Endometrial microvascular endothelial cells (primary cell): ENCODE measurements around the gene AVP. TPM values are rescaled to one million over a fixed set of nuclear protein-coding genes. Genes with fewer than 3 reads are reported as not detected.
"Not testable (repeated sequence)": the region's sequence is repeated elsewhere in the genome, so short reads cannot be mapped to it uniquely, and the experiment has no call there.

Source experiments
- in situ Hi-C: cut with HindIII; loops from 2 replicates; pipeline ENCODE4 v1.10.0; 2017; ENCODE audit warnings: low sequenced_read_pairs, low pct_unique_long_range_greater_than_20kb; ENCODE audit errors: inconsistent ontology term
- total RNA-seq: library from RNA; depleted of rRNA; stranded (reverse); fragments of >200 nt; gene quantifications from one replicate; pipeline ENCODE4 v1.2.3, GENCODE V29; 2015; ENCODE audit errors: inconsistent ontology term

The AVP gene, protein sequence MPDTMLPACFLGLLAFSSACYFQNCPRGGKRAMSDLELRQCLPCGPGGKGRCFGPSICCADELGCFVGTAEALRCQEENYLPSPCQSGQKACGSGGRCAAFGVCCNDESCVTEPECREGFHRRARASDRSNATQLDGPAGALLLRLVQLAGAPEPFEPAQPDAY
- not detected for total RNA-seq

DNA sequence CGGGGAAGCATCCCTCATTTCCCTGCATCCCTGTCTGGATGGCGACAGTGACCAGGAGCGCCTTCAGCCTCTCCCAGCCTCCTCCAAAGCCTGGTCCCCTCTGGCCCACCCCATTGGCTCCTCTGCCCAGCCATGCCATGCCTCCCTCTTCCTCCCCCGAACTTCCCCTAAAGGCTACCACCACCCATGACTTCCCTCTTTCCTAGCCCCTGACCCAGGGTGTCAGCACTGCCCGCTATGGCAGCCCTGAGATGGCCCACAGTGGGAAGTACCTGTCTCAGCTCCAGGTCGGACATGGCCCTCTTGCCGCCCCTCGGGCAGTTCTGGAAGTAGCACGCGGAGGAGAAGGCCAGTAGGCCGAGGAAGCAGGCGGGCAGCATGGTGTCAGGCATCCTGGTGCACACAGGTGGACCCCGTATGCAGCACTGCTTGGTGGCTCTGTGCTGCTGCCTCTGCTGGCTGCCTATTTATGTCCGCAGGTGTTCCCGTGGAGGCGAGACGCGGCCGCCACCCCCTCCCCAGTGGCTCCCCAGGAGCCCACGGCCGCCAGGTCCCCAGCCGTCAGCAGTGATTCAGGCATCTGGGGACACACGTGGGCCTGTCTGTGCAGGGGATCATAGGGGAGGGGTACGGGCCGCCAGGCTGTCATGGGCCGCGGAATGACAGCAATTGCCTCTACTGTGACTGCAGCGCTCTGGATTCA is at the start of gene AVP:
AVP (minus strand) TSS at position 442 of the 703 bp plus-strand sequence; CDS start at position 392, 50 bp downstream.
- in situ Hi-C loops: no loop called here

DNA sequence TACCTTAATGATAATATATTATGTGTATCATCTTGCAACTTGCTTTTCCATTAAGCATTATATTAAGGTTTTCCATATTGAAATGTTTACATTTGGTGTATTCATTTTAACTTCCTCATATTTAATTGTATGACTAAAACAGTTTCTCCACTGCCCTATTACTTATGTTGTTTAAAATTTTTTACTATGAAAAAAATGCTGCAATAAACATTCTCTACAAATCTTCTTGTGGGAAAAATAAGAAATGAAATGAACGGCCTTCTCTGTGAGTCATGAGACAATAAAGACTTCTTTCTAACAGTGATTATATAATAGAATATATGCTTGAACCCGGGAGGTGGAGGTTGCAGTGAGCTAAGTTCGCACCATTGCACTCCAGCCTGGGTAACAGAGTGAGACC is 49.6 kb upstream of the AVP start:
- in situ Hi-C loops: no loop called here

DNA sequence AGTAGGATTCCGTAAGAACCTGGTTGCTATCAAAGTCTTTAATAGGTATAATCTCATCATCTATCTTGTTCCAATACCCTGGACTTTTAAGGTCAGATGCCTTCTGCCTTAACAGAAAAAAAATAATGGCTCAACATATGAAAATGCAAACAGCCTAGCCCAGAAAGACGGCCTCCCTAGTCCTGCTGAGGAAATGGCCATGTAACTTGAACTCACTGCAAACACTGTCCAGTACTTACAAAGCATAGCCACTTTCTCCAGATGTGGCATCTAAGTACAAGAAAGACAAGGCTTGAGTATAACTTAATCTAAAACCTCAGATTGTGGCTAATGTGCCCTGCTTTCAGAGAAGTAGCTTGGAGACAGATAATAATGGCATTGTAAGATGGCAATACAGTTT is 48.6 kb upstream of the AVP start:
- in situ Hi-C loops: no loop called here

DNA sequence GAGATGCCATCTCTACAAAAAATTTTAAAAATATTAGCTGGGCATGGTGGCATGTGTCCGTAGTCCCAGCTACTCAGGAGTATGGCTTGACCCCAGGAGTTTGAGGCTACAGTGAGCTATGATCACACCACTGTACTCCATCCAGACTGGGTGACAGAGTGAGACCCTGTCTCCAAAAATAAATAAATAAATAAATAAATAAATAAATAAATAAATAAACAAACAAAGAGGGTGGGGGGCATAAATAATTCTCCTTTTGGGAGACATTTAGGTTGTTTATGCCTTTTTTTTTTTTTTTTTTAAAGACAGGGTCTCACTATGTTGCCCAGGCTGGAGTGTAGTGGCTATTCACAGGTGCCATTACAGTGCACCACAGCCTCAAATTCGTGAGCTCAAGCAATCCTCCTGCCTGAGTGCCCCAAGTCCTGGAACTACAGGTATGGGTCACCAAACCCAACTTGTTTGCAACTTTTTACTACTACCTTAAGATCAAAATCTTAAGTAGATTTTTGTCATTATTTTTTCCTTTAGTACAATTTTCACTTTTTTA is 45.6 kb upstream of the AVP start:
- in situ Hi-C loops: no loop called here

DNA sequence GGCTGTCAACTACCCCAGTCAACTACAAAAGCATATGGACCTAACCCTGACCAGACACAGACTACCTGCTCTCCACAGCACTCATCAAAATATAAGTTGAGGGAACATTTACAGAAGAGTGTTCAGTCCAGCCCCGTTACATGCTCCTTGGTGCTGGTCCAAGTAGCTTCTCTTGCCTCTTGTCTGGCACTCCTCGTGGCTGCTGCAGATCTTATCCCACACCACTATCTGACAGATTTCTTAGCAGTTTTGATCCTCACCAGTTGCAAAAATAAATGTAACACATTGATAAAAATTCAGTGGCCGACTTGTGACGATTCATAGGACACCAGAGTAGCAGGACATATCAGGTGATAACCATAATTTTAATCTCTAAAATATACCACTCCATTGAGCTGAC is 44.6 kb upstream of the AVP start:
- in situ Hi-C loops: no loop called here

DNA sequence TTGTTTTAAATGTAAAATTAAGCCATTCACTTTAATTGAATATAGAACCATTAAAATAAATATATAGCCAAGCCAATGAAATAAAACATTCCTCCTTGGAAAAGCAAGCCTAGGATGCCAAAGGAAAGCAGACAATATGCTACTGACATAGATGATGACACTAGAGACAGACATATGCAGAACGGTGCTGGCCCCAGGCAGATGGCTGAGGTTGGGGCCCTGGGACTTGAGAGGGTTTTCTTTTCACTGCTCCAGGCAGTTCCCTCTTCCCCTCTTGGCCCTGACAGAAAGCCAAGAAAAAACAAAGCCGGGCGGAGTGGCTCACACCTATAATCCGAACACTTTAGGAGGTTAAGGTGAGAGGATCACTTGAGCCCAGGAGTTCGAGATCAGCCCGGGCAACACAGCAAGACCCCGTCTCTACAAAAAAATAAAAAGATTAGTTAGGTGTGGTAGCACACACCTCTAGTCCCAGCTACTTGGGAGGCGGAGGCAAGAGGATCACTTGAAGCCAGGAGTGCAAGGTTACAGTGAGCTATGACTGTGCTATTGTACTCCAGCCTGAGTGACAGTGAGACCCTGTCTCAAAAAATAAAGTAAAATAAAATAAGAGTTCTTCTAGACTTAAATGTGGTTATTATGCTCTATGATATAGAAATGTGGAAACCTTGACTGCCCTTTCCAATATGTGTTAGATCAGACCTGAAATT is 43.9 kb upstream of the AVP start:
- in situ Hi-C loops: no loop called here

DNA sequence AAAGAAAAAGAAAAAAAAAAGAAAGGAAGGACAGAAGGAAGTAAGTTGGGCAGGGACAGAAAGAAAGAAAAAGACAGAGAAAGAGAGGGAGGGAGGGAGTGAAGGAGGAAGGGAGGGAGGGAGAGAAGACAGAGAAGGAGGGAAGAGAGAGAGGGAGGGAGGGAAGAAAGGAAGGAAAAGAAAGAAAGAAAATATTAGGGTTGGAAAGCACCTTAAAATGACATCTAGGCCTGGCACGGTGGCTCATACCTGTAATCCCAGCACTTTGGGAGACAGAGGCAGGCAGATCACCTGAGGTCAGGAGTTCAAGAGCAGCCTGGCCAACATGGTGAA is 42.0 kb upstream of the AVP start:
- in situ Hi-C loops: no loop called here

DNA sequence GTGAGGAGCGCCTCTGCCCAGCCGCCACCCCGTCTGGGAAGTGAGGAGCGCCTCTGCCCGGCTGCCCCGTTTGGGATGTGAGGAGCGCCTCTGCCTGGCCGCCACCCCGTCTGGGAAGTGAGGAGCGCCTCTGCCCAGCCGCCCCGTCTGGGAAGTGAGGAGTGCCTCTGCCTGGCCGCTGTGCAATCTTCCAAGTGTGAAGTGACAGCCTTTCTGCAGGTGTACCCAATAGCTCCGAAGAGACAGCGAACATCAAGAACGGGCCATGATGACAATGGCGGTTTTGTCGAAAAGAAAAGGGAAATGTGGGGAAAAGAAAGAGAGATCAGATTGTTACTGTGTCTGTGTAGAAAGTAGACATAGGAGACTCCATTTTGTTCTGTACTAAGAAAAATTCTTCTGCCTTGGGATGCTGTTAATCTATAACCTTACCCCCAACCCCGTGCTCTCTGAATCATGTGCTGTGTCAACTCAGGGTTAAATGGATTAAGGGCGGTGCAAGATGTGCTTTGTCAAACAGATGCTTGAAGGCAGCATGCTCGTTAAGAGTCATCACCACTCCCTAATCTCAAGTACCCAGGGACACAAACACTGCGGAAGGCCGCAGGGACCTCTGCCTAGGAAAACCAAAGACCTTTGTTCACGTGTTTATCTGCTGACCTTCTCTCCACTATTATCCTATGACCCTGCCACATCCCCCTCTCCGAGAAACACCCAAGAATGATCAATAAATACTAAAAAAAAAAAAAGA is 41.4 kb upstream of the AVP start:
- in situ Hi-C loops: not testable (repeated sequence)

DNA sequence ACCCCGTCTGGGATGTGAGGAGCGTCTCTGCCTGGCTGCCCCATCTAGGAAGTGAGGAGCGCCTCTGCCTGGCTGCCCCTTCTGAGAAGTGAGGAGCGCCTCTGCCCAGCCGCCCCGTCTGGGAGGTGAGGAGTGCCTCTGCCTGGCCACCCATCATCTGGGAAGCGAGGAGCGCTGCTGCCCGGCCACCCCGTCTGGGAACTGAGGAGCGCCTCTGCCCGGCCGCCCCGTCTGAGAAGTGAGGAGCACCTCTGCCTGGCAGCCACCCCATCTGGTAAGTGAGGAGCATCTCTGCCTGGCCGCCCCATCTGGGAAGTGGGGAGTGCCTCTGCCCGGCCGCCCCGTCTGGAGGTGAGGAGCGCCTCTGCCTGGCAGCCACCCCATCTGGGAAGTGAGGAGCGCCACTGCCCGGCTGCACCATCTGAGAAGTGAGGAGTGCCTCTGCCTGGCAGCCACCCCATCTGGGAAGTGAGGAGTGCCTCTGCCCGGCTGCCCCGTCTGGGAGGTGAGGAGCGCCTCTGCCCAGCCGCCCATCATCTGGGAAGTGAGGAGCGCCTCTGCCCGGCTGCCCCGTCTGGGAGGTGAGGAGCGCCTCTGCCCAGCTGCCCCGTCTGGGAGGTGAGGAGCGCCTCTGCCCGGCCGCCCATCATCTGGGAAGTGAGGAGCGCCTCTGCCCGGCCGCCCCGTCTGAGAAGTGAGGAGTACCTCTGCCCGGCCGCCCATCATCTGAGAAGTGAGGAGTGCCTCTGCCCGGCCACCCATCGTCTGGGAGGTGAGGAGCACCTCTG is 40.4 kb upstream of the AVP start:
- in situ Hi-C loops: not testable (repeated sequence)

DNA sequence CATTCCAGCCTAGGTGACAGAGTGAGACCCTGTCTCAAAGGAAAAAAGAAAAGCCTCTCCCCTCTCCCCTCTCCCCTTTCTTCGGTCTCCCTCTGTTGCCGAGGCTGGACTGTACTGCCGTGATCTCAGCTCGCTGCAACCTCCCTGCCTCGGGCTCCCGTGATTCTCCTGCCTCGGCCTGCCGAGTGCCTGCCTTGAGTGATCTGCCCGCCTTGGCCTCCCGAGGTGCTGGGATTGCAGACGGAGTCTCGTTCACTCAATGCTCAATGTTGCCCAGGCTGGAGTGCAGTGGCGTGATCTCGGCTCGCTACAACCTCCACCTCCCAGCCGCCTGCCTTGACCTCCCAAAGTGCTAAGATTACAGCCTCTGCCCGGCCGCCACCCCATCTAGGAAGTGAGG is 39.6 kb upstream of the AVP start:
- in situ Hi-C loops: not testable (repeated sequence)

DNA sequence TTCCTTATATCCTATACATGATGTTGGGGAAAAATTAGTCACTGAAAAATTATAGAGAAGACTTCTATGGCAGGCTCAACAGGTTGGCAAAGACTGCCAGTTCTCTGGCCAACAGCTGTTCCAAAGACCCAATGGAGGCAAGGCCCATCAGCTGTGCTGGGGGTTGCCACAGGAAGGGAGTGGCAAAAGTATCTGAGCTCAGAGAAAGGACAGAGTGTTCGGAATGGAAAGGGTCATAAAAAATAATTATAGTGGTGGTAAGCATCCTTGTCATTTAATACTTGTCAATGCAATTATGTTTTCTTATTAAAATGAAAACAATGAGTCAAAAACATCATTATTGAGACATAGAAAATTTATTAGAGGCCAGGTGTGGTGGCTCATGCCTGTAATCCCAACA is 39.0 kb upstream of the AVP start:
- in situ Hi-C loops: no loop called here

DNA sequence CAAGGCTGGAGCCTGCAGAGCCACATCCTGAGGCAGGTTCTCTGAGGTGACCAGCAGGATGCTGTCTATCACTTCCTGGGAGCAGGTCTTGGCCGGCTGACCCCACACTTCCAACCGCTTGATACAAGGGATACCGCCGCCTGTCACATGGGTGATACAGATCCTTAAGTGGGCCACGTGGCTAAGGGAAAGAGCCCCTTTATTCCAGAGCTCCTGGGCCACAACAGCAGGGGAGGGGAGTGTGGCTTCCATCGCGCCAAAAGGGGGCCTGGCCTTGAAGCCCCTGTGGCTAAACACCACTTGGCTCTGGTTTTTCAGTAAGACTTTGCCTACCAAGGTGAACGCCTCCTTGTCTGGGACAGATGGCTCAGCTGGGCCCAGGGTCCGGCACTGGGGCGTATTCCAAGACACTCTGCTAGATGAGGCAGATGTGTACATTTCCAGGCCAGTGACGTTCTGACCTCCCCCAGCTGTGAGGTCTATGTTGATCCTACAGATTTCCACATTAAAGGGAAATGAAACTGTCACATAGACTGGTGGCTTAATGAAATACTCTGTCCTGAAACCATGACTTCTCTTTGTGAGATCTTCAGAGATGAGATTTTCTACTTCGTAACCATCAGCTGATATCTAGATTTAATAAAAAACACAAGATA is 37.6 kb upstream of the AVP start:
- in situ Hi-C loops: no loop called here

DNA sequence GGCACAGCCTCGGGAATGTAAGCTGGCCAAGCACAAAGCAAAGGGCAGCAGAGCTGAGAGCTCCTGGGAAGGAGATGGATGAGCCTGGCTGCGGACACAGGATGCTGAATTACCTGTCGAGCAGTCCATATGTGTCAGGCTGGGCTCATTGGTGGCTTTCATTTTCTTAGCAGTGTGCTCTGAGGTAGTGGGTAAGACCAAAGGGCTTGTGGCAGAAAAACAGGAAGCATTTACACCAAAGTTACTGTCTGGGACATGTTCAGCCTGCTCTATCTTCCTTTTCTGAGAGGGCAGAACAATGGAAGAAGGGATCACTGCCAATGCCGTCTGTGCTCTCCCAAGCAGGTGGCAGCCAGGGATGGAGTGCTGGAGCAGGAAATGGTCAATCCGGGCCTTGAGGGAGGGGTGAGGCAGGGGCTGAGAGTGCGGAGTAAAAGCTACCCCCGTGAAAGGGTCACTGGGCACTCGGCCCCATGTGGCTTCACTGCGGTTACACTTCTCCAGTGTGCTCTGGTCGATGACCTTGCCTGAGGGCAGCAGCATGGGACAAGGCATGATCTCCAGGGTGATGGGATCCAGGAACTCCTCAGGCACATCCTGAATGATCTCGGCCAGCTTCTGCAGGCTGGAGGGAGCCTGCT is 36.9 kb upstream of the AVP start:
- in situ Hi-C loops: no loop called here

DNA sequence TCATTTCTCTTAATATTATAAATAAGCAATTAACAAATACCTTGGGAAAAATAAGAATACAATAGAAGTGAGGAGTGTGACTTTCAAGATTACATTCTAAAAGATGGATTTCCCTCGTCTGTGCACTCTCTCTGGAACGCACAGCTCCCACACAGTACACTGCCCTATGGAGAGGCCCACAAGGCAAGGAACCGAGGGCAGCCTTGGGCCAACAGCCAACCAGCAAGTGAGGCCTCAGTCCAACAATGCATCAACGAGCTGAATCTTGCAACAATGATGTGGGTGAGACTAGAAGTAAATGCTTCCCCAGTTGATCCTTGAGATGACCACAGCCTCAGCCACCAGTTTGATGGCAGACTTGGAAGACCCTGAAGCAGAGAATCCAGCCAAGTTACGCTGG is 34.5 kb upstream of the AVP start:
- in situ Hi-C loops: no loop called here

DNA sequence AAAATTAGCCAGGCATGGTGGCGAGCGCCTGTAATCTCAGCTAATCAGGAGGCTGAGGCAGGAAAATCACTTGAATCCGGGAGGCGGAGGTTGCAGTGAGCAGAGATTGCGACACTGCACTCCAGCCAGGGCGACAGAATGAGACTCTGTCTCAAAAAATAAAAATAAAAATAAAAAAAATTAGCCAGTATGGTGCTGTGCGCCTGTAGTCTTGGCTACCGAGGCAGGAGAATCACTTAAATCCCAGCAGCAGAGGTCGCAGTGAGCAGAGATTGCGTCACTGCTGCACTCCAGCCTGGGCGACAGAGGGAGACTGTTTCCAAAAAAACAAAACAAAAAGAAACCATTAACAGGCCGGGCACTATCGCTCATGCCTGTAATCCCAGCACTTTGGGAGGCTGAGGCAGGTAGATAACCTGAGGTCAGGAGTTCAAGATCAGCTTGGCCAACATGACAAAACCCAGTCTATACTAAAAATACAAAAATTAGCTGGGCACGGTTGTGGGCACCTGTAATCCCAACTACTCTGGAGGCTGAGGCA is 33.4 kb upstream of the AVP start:
- in situ Hi-C loops: not testable (repeated sequence)

DNA sequence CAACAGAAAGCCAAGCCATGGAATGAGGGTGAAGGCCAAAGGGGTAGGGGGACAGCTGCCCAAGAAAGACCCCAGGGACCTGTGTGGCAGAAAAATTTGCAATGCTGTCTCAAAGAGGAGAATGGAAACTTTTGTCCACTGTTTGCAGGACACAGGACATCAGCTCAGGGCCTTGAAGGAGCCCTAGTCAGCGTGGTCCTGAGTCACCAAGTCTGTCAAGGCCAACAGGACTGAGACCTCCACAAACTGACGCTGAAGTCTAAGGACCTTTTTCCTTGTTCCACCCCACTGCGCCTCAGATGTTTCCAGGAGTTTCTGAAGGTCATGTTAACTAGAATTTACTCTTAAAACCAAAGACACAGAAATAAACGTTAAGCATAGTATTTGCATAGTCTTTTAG is 31.8 kb upstream of the AVP start:
- in situ Hi-C loops: no loop called here
